Nephron progenitor cell (in vitro differentiated cells): ENCODE results near the gene TJP1.
"Not testable (repeated sequence)": the region's sequence is repeated elsewhere in the genome, so short reads cannot be mapped to it uniquely, and the experiment has no call there.

Experiments
- DNase-seq: peaks from one replicate; pipeline ENCODE4 v3.0.0; 2021
- H3K27ac Mint-ChIP-seq: 2 replicates; pipeline ENCODE4 v1.8.0; 2021; ENCODE audit warnings: mild to moderate bottlenecking, moderate library complexity, mixed read lengths
- H3K27me3 Mint-ChIP-seq: 2 replicates; pipeline ENCODE4 v1.8.0; 2021; ENCODE audit warnings: mild to moderate bottlenecking, low read depth, mixed read lengths; ENCODE audit not compliant: poor library complexity
- H3K36me3 Mint-ChIP-seq: 2 replicates; pipeline ENCODE4 v1.8.0; 2021; ENCODE audit warnings: low read depth, mixed read lengths
- H3K4me1 Mint-ChIP-seq: 2 replicates; pipeline ENCODE4 v1.8.0; 2021; ENCODE audit warnings: mixed read lengths
- H3K4me3 Mint-ChIP-seq: 2 replicates; pipeline ENCODE4 v1.8.0; 2021; ENCODE audit warnings: mild to moderate bottlenecking, moderate library complexity, mixed read lengths
- H3K9me3 Mint-ChIP-seq: 2 replicates; pipeline ENCODE4 v1.8.0; 2021; ENCODE audit warnings: mild to moderate bottlenecking, moderate library complexity, mixed read lengths
- TF ChIP-seq, protein P1 (sequence below): fragments of 200-600 bp; sonication (generic); IDR thresholded peaks from 2 replicates; pipeline ENCODE4 v1.5.0; 2021; ENCODE audit warnings: antibody characterized with exemption

TJP1 gene

DNA sequence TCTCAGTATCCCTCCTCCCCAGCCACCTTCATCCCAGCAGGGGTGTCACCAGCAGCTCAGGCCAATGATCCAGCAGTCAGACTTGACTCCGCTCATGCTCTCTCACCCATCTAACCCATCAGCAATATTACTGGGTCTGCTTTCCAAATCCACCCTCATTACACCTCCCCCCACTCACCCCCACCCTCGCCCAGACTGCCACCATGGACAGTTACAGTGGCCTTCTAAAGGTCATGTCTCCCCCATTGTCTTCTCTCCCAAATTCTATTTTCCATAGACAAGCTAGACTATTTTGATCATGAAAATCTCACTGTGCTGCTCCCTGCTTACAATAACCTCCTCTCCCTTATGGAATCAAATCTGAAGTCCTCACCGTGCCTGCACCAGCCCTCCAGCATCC lies 156.0 kb downstream of the TJP1 start:
- Mint-ChIP-seq H3K27ac (no peak overlapping the region), H3K4me1 (peaks cover 12% of the 10 kb centered on the region), H3K4me3 (no peak overlapping the region), H3K36me3 (no peaks in the 10 kb centered on the region), H3K27me3 (peaks cover 3% of the 10 kb centered on the region), H3K9me3 (no peaks in the 10 kb centered on the region)
- TF ChIP-seq, protein P1, sequence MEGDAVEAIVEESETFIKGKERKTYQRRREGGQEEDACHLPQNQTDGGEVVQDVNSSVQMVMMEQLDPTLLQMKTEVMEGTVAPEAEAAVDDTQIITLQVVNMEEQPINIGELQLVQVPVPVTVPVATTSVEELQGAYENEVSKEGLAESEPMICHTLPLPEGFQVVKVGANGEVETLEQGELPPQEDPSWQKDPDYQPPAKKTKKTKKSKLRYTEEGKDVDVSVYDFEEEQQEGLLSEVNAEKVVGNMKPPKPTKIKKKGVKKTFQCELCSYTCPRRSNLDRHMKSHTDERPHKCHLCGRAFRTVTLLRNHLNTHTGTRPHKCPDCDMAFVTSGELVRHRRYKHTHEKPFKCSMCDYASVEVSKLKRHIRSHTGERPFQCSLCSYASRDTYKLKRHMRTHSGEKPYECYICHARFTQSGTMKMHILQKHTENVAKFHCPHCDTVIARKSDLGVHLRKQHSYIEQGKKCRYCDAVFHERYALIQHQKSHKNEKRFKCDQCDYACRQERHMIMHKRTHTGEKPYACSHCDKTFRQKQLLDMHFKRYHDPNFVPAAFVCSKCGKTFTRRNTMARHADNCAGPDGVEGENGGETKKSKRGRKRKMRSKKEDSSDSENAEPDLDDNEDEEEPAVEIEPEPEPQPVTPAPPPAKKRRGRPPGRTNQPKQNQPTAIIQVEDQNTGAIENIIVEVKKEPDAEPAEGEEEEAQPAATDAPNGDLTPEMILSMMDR: no peak
- DNase-seq: no peak

DNA sequence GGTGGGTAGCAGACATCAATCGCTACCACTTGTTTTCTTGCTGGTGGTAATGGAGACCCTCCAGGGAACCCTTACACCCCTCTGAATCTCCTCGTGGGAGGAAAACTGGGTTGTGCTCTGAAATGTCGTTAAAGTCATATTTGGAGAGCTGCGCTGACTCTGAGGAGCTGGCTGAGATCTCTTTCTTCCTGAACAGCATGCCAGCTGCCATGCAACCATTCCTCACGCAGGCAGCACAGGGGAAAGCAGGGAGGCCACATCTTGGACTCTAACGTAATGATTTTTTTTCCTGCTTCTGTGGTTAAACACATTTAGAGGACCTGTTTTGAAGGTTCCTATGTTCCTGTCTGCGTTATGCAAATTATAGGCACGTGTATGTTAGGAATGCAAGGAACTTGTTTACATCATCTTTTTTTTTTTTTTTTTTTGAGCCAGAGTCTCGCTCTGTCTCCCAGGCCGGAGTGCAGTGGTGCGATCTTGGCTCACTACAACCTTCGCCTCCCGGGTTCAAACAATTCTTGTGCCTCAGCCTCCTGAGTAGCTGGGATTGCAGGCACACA lies 156.7 kb downstream of the TJP1 start:
- H3K4me3 Mint-ChIP-seq: no peak overlapping the region
- H3K27me3 Mint-ChIP-seq: peaks cover 3% of the 10 kb centered on the region
- no peak overlapping the region for H3K27ac Mint-ChIP-seq
- no peaks in the 10 kb centered on the region for H3K9me3 Mint-ChIP-seq
- DNase-seq: no peak
- TF ChIP-seq, protein P1: no peak
- peaks cover 12% of the 10 kb centered on the region for H3K4me1 Mint-ChIP-seq
- no peaks in the 10 kb centered on the region for H3K36me3 Mint-ChIP-seq

DNA sequence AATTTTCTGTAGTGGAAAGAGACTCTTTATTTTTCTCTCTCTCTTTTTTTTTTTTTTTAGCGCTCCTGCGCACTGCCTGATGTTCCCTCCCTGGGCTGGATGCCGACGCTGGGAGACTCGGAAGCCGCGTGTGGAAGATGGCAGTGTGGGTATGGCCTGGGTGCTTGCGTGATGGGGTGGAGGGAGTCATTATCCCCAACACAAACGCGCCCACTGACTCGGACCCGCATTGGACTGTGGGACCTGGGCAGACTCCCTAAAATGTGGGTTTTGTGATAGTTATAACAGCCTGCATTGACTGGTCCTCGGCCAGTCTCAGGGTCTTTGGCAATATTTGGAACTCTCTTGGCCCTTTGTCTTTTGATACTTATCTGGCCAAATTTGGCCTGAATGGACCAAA lies 157.9 kb downstream of the TJP1 start:
- TF ChIP-seq, protein P1: no peak

DNA sequence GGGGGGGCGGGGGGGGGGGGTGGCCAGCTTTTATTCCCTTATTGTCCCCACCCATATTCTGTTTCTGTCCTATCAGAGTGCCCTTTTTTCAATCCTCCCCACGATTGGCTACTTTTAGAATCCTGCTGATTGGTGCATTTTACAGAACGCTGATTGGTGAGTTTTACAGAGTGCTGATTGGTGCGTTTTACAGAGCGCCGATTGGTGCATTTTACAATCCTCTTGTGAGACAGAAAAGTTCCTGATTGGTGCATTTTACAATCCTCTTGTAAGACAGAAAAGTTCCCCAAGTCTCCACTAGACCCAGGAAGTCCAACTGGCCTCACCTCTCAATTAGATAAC lies 164.8 kb downstream of the TJP1 start:
- not testable (repeated sequence) for H3K27me3 Mint-ChIP-seq, H3K4me3 Mint-ChIP-seq, H3K36me3 Mint-ChIP-seq, H3K27ac Mint-ChIP-seq, DNase-seq
- peaks cover 12% of the 10 kb centered on the region for H3K4me1 Mint-ChIP-seq
- peaks cover 17% of the 10 kb centered on the region for H3K9me3 Mint-ChIP-seq

More for the DNA sequence above, 157.9 kb downstream of the TJP1 start:
- Mint-ChIP-seq H3K9me3 (no peaks in the 10 kb centered on the region), H3K4me3 (no peak overlapping the region), H3K27ac (no peak overlapping the region), H3K36me3 (no peaks in the 10 kb centered on the region), H3K4me1 (peaks cover 12% of the 10 kb centered on the region), H3K27me3 (no peaks in the 10 kb centered on the region)
- no peak for DNase-seq

DNA sequence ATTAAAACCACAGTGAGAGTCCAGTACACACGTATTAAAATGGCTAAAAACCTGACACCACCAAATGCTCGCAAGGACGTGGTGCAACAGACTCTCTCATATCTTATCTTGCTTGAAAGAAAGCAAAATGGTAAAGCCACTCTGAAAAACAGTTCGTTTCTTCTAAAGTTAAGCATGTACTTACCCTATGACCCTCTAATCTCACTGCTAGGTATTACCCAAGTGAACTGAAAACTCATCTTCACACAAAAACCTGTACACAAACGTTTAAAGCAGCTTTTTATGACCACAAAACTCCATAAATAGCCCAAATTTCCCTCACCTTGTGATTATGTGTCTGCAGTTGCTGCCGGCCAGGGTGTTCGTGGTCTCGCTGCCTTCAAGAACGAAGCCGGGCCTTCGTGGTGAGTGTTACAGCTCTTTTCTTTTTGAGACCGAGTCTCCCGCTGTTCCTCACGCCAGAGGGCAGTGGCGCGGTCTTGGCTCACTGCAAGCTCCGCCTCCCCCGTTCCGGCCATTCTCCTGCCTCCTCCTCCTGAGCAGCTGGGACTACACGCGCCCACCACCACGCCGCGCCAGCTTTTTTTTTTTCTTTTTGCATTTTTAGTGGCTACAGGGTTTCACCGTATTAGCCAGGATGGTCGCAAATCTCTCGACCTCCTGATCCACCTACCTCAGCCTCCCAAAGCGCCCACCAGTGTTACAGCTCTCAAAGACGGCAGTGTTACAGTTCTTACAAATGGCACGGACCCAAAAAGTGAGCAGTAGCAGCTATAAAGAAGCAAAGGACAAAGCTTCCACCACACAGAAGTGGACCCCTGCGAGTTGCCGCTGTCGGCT lies 165.4 kb downstream of the TJP1 start:
- peak; percentile 73 for DNase-seq
- TF ChIP-seq, protein P1: peak; percentile 18
- H3K9me3 Mint-ChIP-seq: peaks cover 17% of the 10 kb centered on the region
- H3K4me3 Mint-ChIP-seq: peak overlapping the region; percentile 65
- peaks cover 6% of the 10 kb centered on the region for H3K27me3 Mint-ChIP-seq
- peaks cover 12% of the 10 kb centered on the region for H3K4me1 Mint-ChIP-seq
- H3K36me3 Mint-ChIP-seq: no peaks in the 10 kb centered on the region
- no peak overlapping the region for H3K27ac Mint-ChIP-seq

DNA sequence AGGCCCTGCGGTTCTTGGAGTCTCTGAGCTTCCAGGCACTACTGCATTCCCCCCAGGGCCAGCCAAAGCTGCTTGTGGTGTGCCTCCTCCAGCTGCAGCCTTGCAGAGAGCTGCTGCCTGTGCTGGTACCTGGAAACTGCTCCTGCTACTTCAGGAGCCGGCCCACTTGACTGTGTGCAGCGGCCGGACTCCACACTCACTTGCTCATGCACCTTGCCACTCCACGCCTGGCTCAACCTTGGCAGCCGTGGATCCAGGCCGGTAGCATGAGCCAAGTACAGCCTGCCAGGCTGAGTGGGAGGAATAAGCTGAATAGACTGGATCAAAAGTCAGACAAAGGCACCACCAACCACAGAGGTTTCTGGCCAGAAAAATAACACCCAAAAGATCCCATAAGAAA lies 169.7 kb downstream of the TJP1 start:
- Mint-ChIP-seq H3K9me3 (peaks cover 13% of the 10 kb centered on the region), H3K27ac (no peak overlapping the region), H3K4me1 (peaks cover 12% of the 10 kb centered on the region), H3K36me3 (no peaks in the 10 kb centered on the region), H3K4me3 (no peak overlapping the region), H3K27me3 (peaks cover 8% of the 10 kb centered on the region)
- TF ChIP-seq, protein P1: no peak
- no peak for DNase-seq
